MM.1S (cell line): Measurements from ENCODE around the gene PWWP2B.

Experiments
- DNase-seq: peaks from one replicate; pipeline ENCODE4 v3.0.0-alpha.2; 2015
- H2AFZ ChIP-seq: fragments of 300-600 bp; sonication (generic); 2 replicates; pipeline ENCODE4 v1.6.0; 2016; ENCODE audit warnings: antibody characterized with exemption, low read length
- H3F3A ChIP-seq: fragments of 300-600 bp; sonication (generic); 2 replicates; pipeline ENCODE4 v1.6.1; 2016; ENCODE audit warnings: mild to moderate bottlenecking, antibody characterized with exemption, low read length, moderate library complexity, mixed read lengths; ENCODE audit not compliant: insufficient read depth
- H3K27ac ChIP-seq: fragments of 300-600 bp; sonication (generic); 2 replicates; pipeline ENCODE4 v1.5.1; 2016; ENCODE audit warnings: mild to moderate bottlenecking, low read length
- H3K27me3 ChIP-seq: fragments of 300-600 bp; sonication (generic); replicated peaks from 2 replicates; pipeline ENCODE4 v1.6.0; 2016; ENCODE audit warnings: low read length; ENCODE audit not compliant: insufficient read depth
- H3K36me3 ChIP-seq: fragments of 300-600 bp; sonication (generic); replicated peaks from 2 replicates; pipeline ENCODE4 v1.6.1; 2016; ENCODE audit warnings: mild to moderate bottlenecking, low read length, mixed read lengths; ENCODE audit not compliant: insufficient read depth
- H3K4me1 ChIP-seq: fragments of 300-600 bp; sonication (generic); 2 replicates; pipeline ENCODE4 v1.6.1; 2016; ENCODE audit warnings: low read length, mixed read lengths
- H3K4me2 ChIP-seq: fragments of 300-600 bp; sonication (generic); 2 replicates; pipeline ENCODE4 v1.6.0; 2016; ENCODE audit warnings: low read depth, low read length
- H3K4me3 ChIP-seq: fragments of 300-600 bp; sonication (generic); 2 replicates; pipeline ENCODE4 v1.5.1; 2016; ENCODE audit warnings: low read length, mixed read lengths
- H3K79me2 ChIP-seq: fragments of 300-600 bp; sonication (generic); 2 replicates; pipeline ENCODE4 v1.6.1; 2016; ENCODE audit warnings: mixed run types, low read length, mixed read lengths
- H3K9ac ChIP-seq: fragments of 300-600 bp; sonication (generic); 2 replicates; pipeline ENCODE4 v1.6.1; 2016; ENCODE audit warnings: low read length, mixed read lengths
- H3K9me2 ChIP-seq: fragments of 300-600 bp; sonication (generic); replicated peaks from 2 replicates; pipeline ENCODE4 v1.6.1; 2016; ENCODE audit warnings: mild to moderate bottlenecking, low read length, mixed read lengths; ENCODE audit not compliant: insufficient read depth
- H3K9me3 ChIP-seq: fragments of 300-600 bp; sonication (generic); replicated peaks from 2 replicates; pipeline ENCODE4 v1.6.1; 2016; ENCODE audit warnings: mild to moderate bottlenecking, low read length, mixed read lengths; ENCODE audit not compliant: insufficient read depth
- H4K20me1 ChIP-seq: fragments of 300-600 bp; sonication (generic); 2 replicates; pipeline ENCODE4 v1.6.1; 2016; ENCODE audit warnings: mild to moderate bottlenecking, low read length, moderate library complexity, mixed read lengths; ENCODE audit not compliant: insufficient read depth
- EZH2 ChIP-seq: fragments of 300-600 bp; sonication (generic); optimal IDR thresholded peaks from 2 replicates; pipeline ENCODE3; 2017; ENCODE audit warnings: low read depth, mild to moderate bottlenecking, antibody characterized with exemption, low read length, mixed read lengths
- EZH2phosphoT487 ChIP-seq: fragments of 300-600 bp; sonication (generic); IDR thresholded peaks from 2 replicates; pipeline ENCODE4 v1.6.1; 2018; ENCODE audit warnings: antibody characterized with exemption, low read length
- TF ChIP-seq, protein P1 (sequence below): fragments of 300-600 bp; sonication (generic); IDR thresholded peaks from 2 replicates; pipeline ENCODE4 v1.5.1; 2016; ENCODE audit warnings: antibody characterized with exemption, low read length, mixed read lengths

Gene PWWP2B

DNA sequence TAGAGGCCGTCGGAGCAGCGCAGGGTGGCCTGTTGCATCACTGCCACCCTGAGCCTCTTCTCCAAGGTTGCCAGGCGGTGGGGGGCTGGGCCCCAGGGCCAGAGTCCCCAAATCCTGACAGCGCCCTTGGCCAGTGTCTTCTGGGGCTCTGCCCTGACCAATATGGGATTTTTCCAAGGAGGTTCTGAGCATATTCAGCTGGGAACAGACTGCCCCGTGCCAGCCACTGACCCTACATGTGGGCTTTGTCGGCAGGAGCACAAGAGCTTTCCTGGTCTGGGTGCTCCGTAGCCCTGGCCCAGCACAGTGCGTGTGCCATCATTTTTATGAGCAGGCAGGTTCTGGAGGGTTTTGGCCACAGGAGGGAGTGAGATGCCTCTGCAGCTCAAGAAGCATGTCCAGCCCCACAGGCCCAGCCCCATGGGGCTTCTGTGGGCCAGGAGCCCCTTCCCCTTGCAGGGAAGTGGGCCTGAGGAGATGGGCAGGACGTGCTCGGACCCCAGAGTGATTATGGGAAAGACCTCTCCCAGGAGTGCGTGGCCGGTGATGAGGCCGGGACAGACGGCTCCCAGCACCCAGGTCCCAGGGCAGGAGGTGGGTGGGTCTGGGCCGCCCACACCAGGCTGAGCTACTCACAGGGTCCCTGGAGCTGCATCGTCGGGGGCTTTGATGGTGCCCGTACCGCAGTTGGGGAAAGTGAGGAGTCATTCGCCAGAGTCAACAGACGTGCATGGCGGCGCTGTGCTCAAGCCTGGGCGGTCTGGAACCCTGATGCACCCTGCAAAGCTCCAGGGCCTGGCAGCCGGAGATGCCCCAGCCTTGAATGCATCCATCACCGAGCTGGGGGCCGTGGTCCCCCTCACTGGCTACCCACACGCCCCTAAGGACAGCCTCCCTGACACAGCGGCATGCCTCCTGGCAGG lies 66.6 kb downstream of the PWWP2B start:
- Histone ChIP-seq H3K9me2 (no peaks in the 10 kb centered on the region), H3K4me2 (no peak overlapping the region), H3K9me3 (no peaks in the 10 kb centered on the region), H4K20me1 (no peaks in the 10 kb centered on the region), H3K9ac (no peak overlapping the region), H3K79me2 (no peaks in the 10 kb centered on the region), H3K4me1 (no peaks in the 10 kb centered on the region), H3K4me3 (no peak overlapping the region), H3K27me3 (peaks cover 83% of the 10 kb centered on the region), H3F3A (no peaks in the 10 kb centered on the region), H2AFZ (no peak overlapping the region), H3K27ac (no peak overlapping the region), H3K36me3 (no peaks in the 10 kb centered on the region)
- DNase-seq = no peak
- TF ChIP-seq, protein P1, sequence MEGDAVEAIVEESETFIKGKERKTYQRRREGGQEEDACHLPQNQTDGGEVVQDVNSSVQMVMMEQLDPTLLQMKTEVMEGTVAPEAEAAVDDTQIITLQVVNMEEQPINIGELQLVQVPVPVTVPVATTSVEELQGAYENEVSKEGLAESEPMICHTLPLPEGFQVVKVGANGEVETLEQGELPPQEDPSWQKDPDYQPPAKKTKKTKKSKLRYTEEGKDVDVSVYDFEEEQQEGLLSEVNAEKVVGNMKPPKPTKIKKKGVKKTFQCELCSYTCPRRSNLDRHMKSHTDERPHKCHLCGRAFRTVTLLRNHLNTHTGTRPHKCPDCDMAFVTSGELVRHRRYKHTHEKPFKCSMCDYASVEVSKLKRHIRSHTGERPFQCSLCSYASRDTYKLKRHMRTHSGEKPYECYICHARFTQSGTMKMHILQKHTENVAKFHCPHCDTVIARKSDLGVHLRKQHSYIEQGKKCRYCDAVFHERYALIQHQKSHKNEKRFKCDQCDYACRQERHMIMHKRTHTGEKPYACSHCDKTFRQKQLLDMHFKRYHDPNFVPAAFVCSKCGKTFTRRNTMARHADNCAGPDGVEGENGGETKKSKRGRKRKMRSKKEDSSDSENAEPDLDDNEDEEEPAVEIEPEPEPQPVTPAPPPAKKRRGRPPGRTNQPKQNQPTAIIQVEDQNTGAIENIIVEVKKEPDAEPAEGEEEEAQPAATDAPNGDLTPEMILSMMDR = no peak; the same call in 1 of the 2 replicates
- TF ChIP-seq EZH2 (no peak), EZH2phosphoT487 (no peak)

DNA sequence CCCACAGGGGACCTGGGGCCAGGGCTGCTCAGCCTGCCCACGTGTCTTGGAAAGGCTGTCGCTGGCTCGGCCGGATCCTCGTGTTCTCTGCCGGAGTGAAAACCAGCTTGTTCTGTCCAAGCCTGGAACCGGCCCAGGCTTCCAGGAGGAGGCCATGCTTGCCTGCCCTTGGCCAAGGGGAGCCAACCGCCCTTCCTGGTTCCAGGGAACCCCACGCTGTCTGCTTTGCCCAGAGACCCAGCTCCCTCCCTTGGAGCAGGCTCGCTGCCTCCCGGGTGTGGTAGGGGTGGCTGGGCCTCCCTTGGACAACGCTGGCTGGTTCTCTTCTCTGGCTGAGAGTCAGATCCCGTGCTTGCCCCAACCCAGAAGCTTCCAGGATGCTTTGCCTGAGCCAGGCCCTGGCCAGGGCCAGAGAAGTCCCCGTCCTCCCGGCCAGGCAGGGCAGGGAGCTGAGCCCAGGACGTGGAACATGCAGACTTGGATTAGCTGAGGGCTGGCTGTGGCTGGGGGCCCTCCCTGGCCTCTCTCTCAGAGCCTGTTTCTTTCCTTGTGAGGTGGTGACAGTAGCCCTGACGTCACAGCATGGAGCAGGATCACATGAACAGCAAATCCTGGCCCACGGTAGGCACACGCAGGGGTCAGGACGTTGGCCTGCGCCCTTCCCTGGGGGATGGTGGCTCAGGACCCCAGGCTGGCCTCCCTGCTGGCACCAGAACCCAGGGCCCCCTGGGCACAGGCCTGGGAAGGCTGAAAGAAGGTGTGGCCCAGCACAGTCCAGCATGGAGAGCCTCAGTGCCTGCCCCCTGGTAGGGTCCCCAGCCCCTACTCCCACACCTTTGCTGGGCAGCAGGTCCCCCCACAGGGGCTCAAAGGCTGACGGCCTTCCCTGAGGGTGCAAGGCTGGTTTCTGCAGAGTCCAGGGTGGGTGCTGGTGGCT lies 67.5 kb downstream of the PWWP2B start:
- no peak overlapping the region for H3K9ac ChIP-seq
- H3K9me2 ChIP-seq = no peaks in the 10 kb centered on the region
- no peaks in the 10 kb centered on the region for H4K20me1 ChIP-seq
- H3F3A ChIP-seq = no peaks in the 10 kb centered on the region
- H3K4me1 ChIP-seq = no peaks in the 10 kb centered on the region
- H3K4me3 ChIP-seq = no peak overlapping the region
- no peaks in the 10 kb centered on the region for H3K36me3 ChIP-seq
- H2AFZ ChIP-seq = no peak overlapping the region
- TF ChIP-seq EZH2 (no peak), EZH2phosphoT487 (no peak)
- TF ChIP-seq, protein P1 = no peak
- no peaks in the 10 kb centered on the region for H3K9me3 ChIP-seq
- no peak overlapping the region for H3K4me2 ChIP-seq
- no peak overlapping the region for H3K27ac ChIP-seq
- H3K79me2 ChIP-seq = no peaks in the 10 kb centered on the region
- peaks cover 81% of the 10 kb centered on the region for H3K27me3 ChIP-seq
- no peak for DNase-seq

DNA sequence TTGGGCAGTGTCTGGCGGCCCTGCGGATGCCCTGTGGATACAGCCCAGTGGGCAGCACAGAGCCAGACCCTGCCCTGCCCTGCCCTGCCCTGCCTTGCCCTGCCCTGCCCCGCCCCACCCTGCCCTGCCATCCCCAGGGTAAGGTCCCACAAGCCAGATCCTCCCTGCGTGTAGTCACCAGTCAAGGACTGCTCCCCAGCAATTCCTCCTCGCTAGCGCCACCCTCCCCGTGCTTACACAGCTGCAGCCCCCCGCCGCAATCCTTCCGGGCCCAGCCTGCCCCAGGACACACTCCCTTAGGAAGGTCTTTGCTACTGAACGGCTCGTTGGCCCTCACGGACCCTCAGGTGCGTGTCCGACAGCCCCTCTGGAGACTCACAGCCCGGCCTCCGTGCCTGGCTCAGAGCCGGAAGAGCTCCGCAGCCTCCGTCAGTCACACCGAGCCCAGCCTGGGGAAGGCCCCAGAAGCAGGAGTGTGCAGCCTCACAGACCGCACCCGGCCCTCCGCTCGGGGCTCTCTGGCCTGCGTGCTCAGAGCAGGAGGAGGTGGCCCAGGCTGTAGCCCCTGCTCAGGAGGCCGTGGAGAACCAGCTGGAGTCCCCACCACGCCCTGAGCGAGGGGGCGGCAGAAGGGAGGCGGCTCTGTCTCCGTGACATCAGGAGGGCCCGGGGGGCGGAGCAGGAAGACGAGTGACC lies 68.3 kb downstream of the PWWP2B start:
- no peak overlapping the region for H3K27ac ChIP-seq
- no peak overlapping the region for H3K9ac ChIP-seq
- H3K4me1 ChIP-seq = no peaks in the 10 kb centered on the region
- H3K36me3 ChIP-seq = no peaks in the 10 kb centered on the region
- TF ChIP-seq EZH2 (no peak), EZH2phosphoT487 (no peak)
- no peak for DNase-seq
- no peaks in the 10 kb centered on the region for H3K9me3 ChIP-seq
- no peaks in the 10 kb centered on the region for H3K79me2 ChIP-seq
- H3K4me2 ChIP-seq = no peak overlapping the region
- no peak overlapping the region for H2AFZ ChIP-seq
- no peaks in the 10 kb centered on the region for H4K20me1 ChIP-seq
- H3K4me3 ChIP-seq = no peak overlapping the region
- peaks cover 80% of the 10 kb centered on the region for H3K27me3 ChIP-seq
- no peaks in the 10 kb centered on the region for H3F3A ChIP-seq
- H3K9me2 ChIP-seq = no peaks in the 10 kb centered on the region
